ENCODE results near the gene RUBCNL. TPM values are rescaled to one million over a fixed set of nuclear protein-coding genes. Genes with fewer than 3 reads are reported as not detected.

Gene RUBCNL
- total RNA-seq, 1 donor from 2014 or later: 0.80 TPM

DNA sequence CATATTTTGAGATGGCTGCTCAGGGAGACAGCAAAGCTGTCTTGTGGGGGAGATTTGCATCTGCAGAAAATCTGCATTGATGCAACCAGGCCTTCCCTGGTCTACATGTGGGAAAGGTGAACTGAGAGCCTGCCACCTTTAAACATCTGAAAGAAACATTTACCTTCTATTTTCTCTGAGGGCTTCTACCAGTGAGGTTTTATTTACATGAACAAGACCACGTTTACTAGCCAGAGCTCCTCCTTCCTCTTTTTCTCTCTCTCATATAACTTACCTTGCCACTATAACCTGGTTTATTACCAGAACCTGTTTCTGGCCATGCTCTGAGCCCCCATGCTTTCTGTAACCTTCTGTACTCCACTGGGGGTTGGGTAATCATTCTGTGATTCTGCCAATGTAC lies 14.4 kb upstream of the RUBCNL start:
- Histone ChIP-seq H2AFZ (replicated peaks) (no peak overlapping the region), H3K4me1 (no peaks in the 10 kb centered on the region), H3K4me2 (no peak overlapping the region), H3F3A (ENCODE audit: low read depth) (no peaks in the 10 kb centered on the region), H3K27me3 (no peaks in the 10 kb centered on the region), H3K4me3 (no peak overlapping the region), H3K27ac (no peak overlapping the region), H3K9me3 (ENCODE audit: low read depth) (peaks cover 12% of the 10 kb centered on the region), H3K79me2 (ENCODE audit: low read depth) (no peaks in the 10 kb centered on the region), H3K9ac (no peak overlapping the region), H3K36me3 (no peaks in the 10 kb centered on the region), H4K20me1 (ENCODE audit: low read depth) (no peaks in the 10 kb centered on the region)
- Mint-ChIP-seq H3K4me3 (no peak overlapping the region), H3K27ac (no peak overlapping the region), H3K36me3 (no peaks in the 10 kb centered on the region), H3K9me3 (peaks cover 9% of the 10 kb centered on the region), H3K4me1 (peaks cover 9% of the 10 kb centered on the region), H3K27me3 (ENCODE audit: insufficient read depth, low read depth) (peaks cover 13% of the 10 kb centered on the region)
- no peak for DNase-seq (ENCODE audit: low spot score)
- no peak for TF ChIP-seq EZH2phosphoT487 (IDR thresholded peaks at IDR 0.05)
- no peak for TF ChIP-seq EZH2 (IDR thresholded peaks at IDR 0.05)
- TF ChIP-seq, protein P1, sequence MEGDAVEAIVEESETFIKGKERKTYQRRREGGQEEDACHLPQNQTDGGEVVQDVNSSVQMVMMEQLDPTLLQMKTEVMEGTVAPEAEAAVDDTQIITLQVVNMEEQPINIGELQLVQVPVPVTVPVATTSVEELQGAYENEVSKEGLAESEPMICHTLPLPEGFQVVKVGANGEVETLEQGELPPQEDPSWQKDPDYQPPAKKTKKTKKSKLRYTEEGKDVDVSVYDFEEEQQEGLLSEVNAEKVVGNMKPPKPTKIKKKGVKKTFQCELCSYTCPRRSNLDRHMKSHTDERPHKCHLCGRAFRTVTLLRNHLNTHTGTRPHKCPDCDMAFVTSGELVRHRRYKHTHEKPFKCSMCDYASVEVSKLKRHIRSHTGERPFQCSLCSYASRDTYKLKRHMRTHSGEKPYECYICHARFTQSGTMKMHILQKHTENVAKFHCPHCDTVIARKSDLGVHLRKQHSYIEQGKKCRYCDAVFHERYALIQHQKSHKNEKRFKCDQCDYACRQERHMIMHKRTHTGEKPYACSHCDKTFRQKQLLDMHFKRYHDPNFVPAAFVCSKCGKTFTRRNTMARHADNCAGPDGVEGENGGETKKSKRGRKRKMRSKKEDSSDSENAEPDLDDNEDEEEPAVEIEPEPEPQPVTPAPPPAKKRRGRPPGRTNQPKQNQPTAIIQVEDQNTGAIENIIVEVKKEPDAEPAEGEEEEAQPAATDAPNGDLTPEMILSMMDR (IDR thresholded peaks at IDR 0.05): no peak

DNA sequence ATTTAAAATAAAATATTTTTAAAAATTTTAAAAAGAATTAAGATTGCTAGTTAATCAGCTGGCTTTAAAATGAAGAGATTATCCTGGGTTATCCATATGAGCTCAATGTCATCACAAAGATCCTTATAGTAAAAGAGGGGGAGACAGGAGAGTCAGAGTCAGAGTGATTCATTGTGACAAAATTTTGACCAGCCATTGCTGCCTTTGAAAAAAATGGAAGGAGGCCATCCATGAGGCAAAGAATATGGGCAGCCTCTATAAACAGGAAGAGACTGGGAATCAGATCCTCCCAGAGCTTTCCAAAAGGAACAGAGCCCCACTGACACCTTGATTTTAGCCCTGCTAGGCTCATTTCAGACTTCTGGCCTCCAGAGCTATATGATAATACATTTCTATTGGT lies 9.3 kb upstream of the RUBCNL start:
- no peaks in the 10 kb centered on the region for H3K9me3 ChIP-seq (ENCODE audit: low read depth)
- no peak overlapping the region for H3K4me3 ChIP-seq
- H3K27ac Mint-ChIP-seq: no peak overlapping the region
- H3K4me1 ChIP-seq: no peaks in the 10 kb centered on the region
- H3K79me2 ChIP-seq (ENCODE audit: low read depth): no peaks in the 10 kb centered on the region
- no peak overlapping the region for H3K27ac ChIP-seq
- H3K36me3 Mint-ChIP-seq: no peaks in the 10 kb centered on the region
- peaks cover 9% of the 10 kb centered on the region for H3K4me1 Mint-ChIP-seq
- no peak for DNase-seq (ENCODE audit: low spot score)
- no peaks in the 10 kb centered on the region for H3K36me3 ChIP-seq
- H4K20me1 ChIP-seq (ENCODE audit: low read depth): no peaks in the 10 kb centered on the region
- H2AFZ ChIP-seq (replicated peaks): no peak overlapping the region
- H3K27me3 ChIP-seq: no peaks in the 10 kb centered on the region
- TF ChIP-seq EZH2 (IDR thresholded peaks at IDR 0.05) (no peak), EZH2phosphoT487 (IDR thresholded peaks at IDR 0.05) (no peak)
- TF ChIP-seq, protein P1 (IDR thresholded peaks at IDR 0.05): no peak
- no peak overlapping the region for H3K4me2 ChIP-seq
- peaks cover 5% of the 10 kb centered on the region for H3K27me3 Mint-ChIP-seq (ENCODE audit: insufficient read depth, low read depth)
- H3K9me3 Mint-ChIP-seq: no peaks in the 10 kb centered on the region
- H3K9ac ChIP-seq: no peak overlapping the region
- H3F3A ChIP-seq (ENCODE audit: low read depth): no peaks in the 10 kb centered on the region
- H3K4me3 Mint-ChIP-seq: no peak overlapping the region

DNA sequence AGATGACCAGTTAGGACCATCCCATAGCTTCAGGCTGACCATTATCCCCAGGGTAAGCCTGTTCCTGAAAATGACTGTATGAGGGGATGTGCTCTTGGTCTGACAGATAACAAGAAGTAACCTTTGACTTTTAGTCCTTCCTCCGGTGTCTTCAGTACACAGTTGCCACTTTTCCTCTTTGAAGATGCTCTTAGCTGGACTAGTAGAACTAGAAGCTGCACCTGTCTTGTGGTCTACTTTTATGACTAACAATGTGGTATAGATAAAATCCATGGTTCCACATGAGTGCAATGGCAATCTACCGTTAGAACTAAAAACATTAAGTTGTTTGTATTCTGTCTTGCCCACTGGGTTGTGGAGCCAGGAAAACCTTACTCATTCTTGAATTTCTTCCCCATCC lies 5.9 kb upstream of the RUBCNL start:
- H2AFZ ChIP-seq (replicated peaks): no peak overlapping the region
- H3K27me3 ChIP-seq: peaks cover 27% of the 10 kb centered on the region
- Mint-ChIP-seq H3K27me3 (ENCODE audit: insufficient read depth, low read depth) (peaks cover 9% of the 10 kb centered on the region), H3K4me3 (no peak overlapping the region), H3K27ac (no peak overlapping the region), H3K36me3 (no peaks in the 10 kb centered on the region), H3K9me3 (no peaks in the 10 kb centered on the region), H3K4me1 (peaks cover 17% of the 10 kb centered on the region)
- no peaks in the 10 kb centered on the region for H3K36me3 ChIP-seq
- no peak for DNase-seq (ENCODE audit: low spot score)
- H3K79me2 ChIP-seq (ENCODE audit: low read depth): no peaks in the 10 kb centered on the region
- peaks cover 5% of the 10 kb centered on the region for H4K20me1 ChIP-seq (ENCODE audit: low read depth)
- H3K4me2 ChIP-seq: no peak overlapping the region
- H3K27ac ChIP-seq: no peak overlapping the region
- no peak overlapping the region for H3K4me3 ChIP-seq
- TF ChIP-seq EZH2 (IDR thresholded peaks at IDR 0.05) (no peak), EZH2phosphoT487 (IDR thresholded peaks at IDR 0.05) (no peak)
- TF ChIP-seq, protein P1 (IDR thresholded peaks at IDR 0.05): no peak
- no peaks in the 10 kb centered on the region for H3K4me1 ChIP-seq
- H3K9ac ChIP-seq: no peak overlapping the region
- no peaks in the 10 kb centered on the region for H3K9me3 ChIP-seq (ENCODE audit: low read depth)
- H3F3A ChIP-seq (ENCODE audit: low read depth): peaks cover 4% of the 10 kb centered on the region
